ENCODE data around the gene MDM4.

DNA sequence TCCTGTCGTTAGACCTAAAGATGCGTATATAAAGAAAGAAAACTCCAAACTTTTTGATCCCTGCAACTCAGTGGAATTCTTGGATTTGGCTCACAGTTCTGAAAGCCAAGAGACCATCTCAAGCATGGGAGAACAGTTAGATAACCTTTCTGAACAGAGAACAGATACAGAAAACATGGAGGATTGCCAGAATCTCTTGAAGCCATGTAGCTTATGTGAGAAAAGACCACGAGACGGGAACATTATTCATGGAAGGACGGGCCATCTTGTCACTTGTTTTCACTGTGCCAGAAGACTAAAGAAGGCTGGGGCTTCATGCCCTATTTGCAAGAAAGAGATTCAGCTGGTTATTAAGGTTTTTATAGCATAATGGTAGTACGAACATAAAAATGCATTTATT lies 33.1 kb downstream of the MDM4 start:
- TF ChIP-seq, protein P1, sequence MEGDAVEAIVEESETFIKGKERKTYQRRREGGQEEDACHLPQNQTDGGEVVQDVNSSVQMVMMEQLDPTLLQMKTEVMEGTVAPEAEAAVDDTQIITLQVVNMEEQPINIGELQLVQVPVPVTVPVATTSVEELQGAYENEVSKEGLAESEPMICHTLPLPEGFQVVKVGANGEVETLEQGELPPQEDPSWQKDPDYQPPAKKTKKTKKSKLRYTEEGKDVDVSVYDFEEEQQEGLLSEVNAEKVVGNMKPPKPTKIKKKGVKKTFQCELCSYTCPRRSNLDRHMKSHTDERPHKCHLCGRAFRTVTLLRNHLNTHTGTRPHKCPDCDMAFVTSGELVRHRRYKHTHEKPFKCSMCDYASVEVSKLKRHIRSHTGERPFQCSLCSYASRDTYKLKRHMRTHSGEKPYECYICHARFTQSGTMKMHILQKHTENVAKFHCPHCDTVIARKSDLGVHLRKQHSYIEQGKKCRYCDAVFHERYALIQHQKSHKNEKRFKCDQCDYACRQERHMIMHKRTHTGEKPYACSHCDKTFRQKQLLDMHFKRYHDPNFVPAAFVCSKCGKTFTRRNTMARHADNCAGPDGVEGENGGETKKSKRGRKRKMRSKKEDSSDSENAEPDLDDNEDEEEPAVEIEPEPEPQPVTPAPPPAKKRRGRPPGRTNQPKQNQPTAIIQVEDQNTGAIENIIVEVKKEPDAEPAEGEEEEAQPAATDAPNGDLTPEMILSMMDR (IDR thresholded peaks at IDR 0.05): no peak
- TF ChIP-seq POLR2A (IDR thresholded peaks at IDR 0.05): no peak
